Neural progenitor cell (in vitro differentiated cells): ENCODE results near the gene TCF25. TPM values are rescaled to one million over a fixed set of nuclear protein-coding genes. Genes with fewer than 3 reads are reported as not detected.

ENCODE experiments used
- DNase-seq: peaks from one replicate; pipeline ENCODE4 v3.0.0-alpha.2; 2016; ENCODE audit warnings: low spot score
- H2AFZ ChIP-seq: fragments of 200-600 bp; sonication (generic); replicated peaks from 2 replicates; pipeline ENCODE4 v1.6.1; 2016; ENCODE audit warnings: antibody characterized with exemption
- H3F3A ChIP-seq: fragments of 200-600 bp; sonication (generic); 2 replicates; pipeline ENCODE4 v1.6.1; 2016; ENCODE audit warnings: antibody characterized with exemption, low read depth
- H3K27ac ChIP-seq: fragments of 200-600 bp; sonication (generic); 2 replicates; pipeline ENCODE4 v1.5.1; 2016; ENCODE audit warnings: mild to moderate bottlenecking
- H3K27me3 ChIP-seq: fragments of 200-600 bp; sonication (generic); 2 replicates; pipeline ENCODE4 v1.6.1; 2016; ENCODE audit warnings: mild to moderate bottlenecking, moderate library complexity
- H3K36me3 ChIP-seq: fragments of 200-600 bp; sonication (generic); 2 replicates; pipeline ENCODE4 v1.5.1; 2016
- H3K4me1 ChIP-seq: fragments of 200-600 bp; sonication (generic); 2 replicates; pipeline ENCODE4 v1.6.1; 2016; ENCODE audit warnings: mixed run types
- H3K4me2 ChIP-seq: fragments of 200-600 bp; sonication (generic); 2 replicates; pipeline ENCODE4 v1.6.1; 2016
- H3K4me3 ChIP-seq: fragments of 200-600 bp; sonication (generic); 2 replicates; pipeline ENCODE4 v1.5.1; 2016
- H3K79me2 ChIP-seq: fragments of 200-600 bp; sonication (generic); 2 replicates; pipeline ENCODE4 v1.6.1; 2016; ENCODE audit warnings: low read depth
- H3K9ac ChIP-seq: fragments of 200-600 bp; sonication (generic); 2 replicates; pipeline ENCODE4 v1.6.1; 2016
- H3K9me3 ChIP-seq: fragments of 200-600 bp; sonication (generic); 2 replicates; pipeline ENCODE4 v1.5.1; 2016; ENCODE audit warnings: low read depth
- H4K20me1 ChIP-seq: fragments of 200-600 bp; sonication (generic); 2 replicates; pipeline ENCODE4 v1.6.1; 2016; ENCODE audit warnings: low read depth
- H3K27ac Mint-ChIP-seq: 3 replicates; pipeline ENCODE4 v1.8.0; 2021; ENCODE audit warnings: mixed read lengths
- H3K27me3 Mint-ChIP-seq: 2 replicates; pipeline ENCODE4 v1.8.0; 2022; ENCODE audit warnings: low read depth, mild to moderate bottlenecking, inconsistent platforms, moderate library complexity, mixed read lengths; ENCODE audit not compliant: insufficient read depth
- H3K36me3 Mint-ChIP-seq: 3 replicates; pipeline ENCODE4 v1.8.0; 2021; ENCODE audit warnings: mixed read lengths
- H3K4me1 Mint-ChIP-seq: 3 replicates; pipeline ENCODE4 v1.8.0; 2021; ENCODE audit warnings: mixed read lengths
- H3K4me3 Mint-ChIP-seq: 3 replicates; pipeline ENCODE4 v1.8.0; 2021; ENCODE audit warnings: mild to moderate bottlenecking, moderate library complexity, mixed read lengths
- H3K9me3 Mint-ChIP-seq: 3 replicates; pipeline ENCODE4 v1.8.0; 2020; ENCODE audit warnings: mixed read lengths
- CTCF ChIP-seq: fragments of 200-600 bp; sonication (generic); IDR thresholded peaks from 2 replicates; pipeline ENCODE4 v1.5.1; 2017; ENCODE audit warnings: antibody characterized with exemption, mild to moderate bottlenecking
- EZH2 ChIP-seq: fragments of 200-600 bp; sonication (generic); IDR thresholded peaks from 2 replicates; pipeline ENCODE4 v1.6.1; 2017; ENCODE audit warnings: antibody characterized with exemption, mild to moderate bottlenecking, moderate library complexity
- EZH2phosphoT487 ChIP-seq: fragments of 200-600 bp; sonication (generic); IDR thresholded peaks from 2 replicates; pipeline ENCODE4 v1.6.1; 2017; ENCODE audit warnings: antibody characterized with exemption
- total RNA-seq: library from RNA; depleted of rRNA; stranded (reverse); fragments of >200 nt; gene quantifications from 2 replicates; pipeline ENCODE4 v1.2.3, GENCODE V29; 2015; ENCODE audit warnings: low replicate concordance

Gene TCF25
- total RNA-seq, 1 donor from 2014 or later, result 95.6 TPM

- TF ChIP-seq EZH2 (no peak), EZH2phosphoT487 (no peak), CTCF (no peak)
- Mint-ChIP-seq H3K9me3 (no peaks in the 10 kb centered on the region), H3K4me1 (no peaks in the 10 kb centered on the region), H3K36me3 (peaks cover 43% of the 10 kb centered on the region), H3K27me3 (no peaks in the 10 kb centered on the region), H3K27ac (no peak overlapping the region), H3K4me3 (no peak overlapping the region)
- Histone ChIP-seq H3K27me3 (no peaks in the 10 kb centered on the region), H3F3A (peaks cover 10% of the 10 kb centered on the region), H3K9ac (no peak overlapping the region), H3K4me3 (no peak overlapping the region), H3K9me3 (no peaks in the 10 kb centered on the region), H3K4me1 (no peaks in the 10 kb centered on the region), H3K79me2 (peaks cover 61% of the 10 kb centered on the region), H3K4me2 (no peak overlapping the region), H3K27ac (peak overlapping the region; percentile 34), H2AFZ (no peak overlapping the region), H4K20me1 (peaks cover 11% of the 10 kb centered on the region), H3K36me3 (peaks cover 4% of the 10 kb centered on the region)
- no peak for DNase-seq
Measured at GRCh38 chr16:89880477-89881367, 7.3 kb downstream of the TCF25 start.

DNA sequence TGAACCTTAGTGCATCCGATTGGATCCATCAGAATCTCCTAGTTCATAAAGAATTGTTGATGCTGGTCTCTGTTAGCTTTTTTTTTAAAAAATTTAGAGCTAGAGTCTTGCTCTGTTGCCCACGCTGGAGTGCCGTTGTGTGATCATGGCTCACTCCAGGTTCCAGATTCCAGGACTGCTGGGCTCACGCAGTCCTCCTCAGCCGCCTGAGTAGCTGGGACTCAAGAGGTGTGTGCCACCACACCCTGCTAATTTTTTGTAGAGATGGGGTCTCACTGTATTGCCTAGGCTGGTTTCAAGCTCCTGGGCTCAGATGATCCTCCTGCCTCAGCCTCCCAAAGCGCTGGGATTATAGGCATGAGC is 8.0 kb downstream of the TCF25 start:
- no peak overlapping the region for H3K4me2 ChIP-seq
- TF ChIP-seq CTCF (no peak), EZH2 (no peak), EZH2phosphoT487 (no peak)
- no peaks in the 10 kb centered on the region for H3K27me3 ChIP-seq
- DNase-seq, result no peak
- H3F3A ChIP-seq, result peaks cover 10% of the 10 kb centered on the region
- peak overlapping the region; percentile 34 for H3K27ac ChIP-seq
- H3K9ac ChIP-seq, result no peak overlapping the region
- H3K4me1 ChIP-seq, result no peaks in the 10 kb centered on the region
- peaks cover 39% of the 10 kb centered on the region for H3K36me3 Mint-ChIP-seq
- no peaks in the 10 kb centered on the region for H3K9me3 Mint-ChIP-seq
- H3K27ac Mint-ChIP-seq, result no peak overlapping the region
- no peaks in the 10 kb centered on the region for H3K9me3 ChIP-seq
- H4K20me1 ChIP-seq, result peaks cover 11% of the 10 kb centered on the region
- H3K4me1 Mint-ChIP-seq, result no peaks in the 10 kb centered on the region
- no peaks in the 10 kb centered on the region for H3K27me3 Mint-ChIP-seq
- no peak overlapping the region for H3K4me3 Mint-ChIP-seq
- no peak overlapping the region for H2AFZ ChIP-seq
- H3K36me3 ChIP-seq, result no peaks in the 10 kb centered on the region
- H3K4me3 ChIP-seq, result no peak overlapping the region
- H3K79me2 ChIP-seq, result peaks cover 55% of the 10 kb centered on the region

- no peak overlapping the region for H3K4me3 ChIP-seq
- H3K27ac Mint-ChIP-seq, result no peak overlapping the region
- H3K27me3 Mint-ChIP-seq, result no peaks in the 10 kb centered on the region
- H3K9me3 ChIP-seq, result no peaks in the 10 kb centered on the region
- H3K4me2 ChIP-seq, result no peak overlapping the region
- H3K4me3 Mint-ChIP-seq, result peak overlapping the region; percentile 23
- H3K4me1 Mint-ChIP-seq, result no peaks in the 10 kb centered on the region
- peaks cover 42% of the 10 kb centered on the region for H3K36me3 Mint-ChIP-seq
- H3K27me3 ChIP-seq, result no peaks in the 10 kb centered on the region
- H3K9me3 Mint-ChIP-seq, result no peaks in the 10 kb centered on the region
- peaks cover 33% of the 10 kb centered on the region for H3K79me2 ChIP-seq
- no peaks in the 10 kb centered on the region for H3K36me3 ChIP-seq
- H4K20me1 ChIP-seq, result peaks cover 9% of the 10 kb centered on the region
- H2AFZ ChIP-seq, result no peak overlapping the region
- peaks cover 8% of the 10 kb centered on the region for H3F3A ChIP-seq
- H3K27ac ChIP-seq, result no peak overlapping the region
- no peaks in the 10 kb centered on the region for H3K4me1 ChIP-seq
- TF ChIP-seq EZH2phosphoT487 (no peak), EZH2 (no peak), CTCF (no peak)
- DNase-seq, result no peak
- no peak overlapping the region for H3K9ac ChIP-seq
Measured at GRCh38 chr16:89883346-89884040, 10.1 kb downstream of the TCF25 start.
